H1 (cell line): ENCODE measurements around the gene PHC2. TPM values are rescaled to one million over a fixed set of nuclear protein-coding genes. Genes with fewer than 3 reads are reported as not detected.
A peak's percentile ranks its signal among the peaks of the same experiment; 100 is the strongest.

ENCODE experiments used
- CTCF ChIA-PET: fragments of 300-600 bp; sonication (Branson Sonifier 250); formaldehyde crosslinking; loops from one replicate; lab custom pipeline; 2021; ENCODE audit not compliant: partially characterized antibody; lab: Charles Lee
- POLR2A ChIA-PET: fragments of 300-600 bp; sonication (Branson Sonifier 250); formaldehyde crosslinking; loops from one replicate; lab custom pipeline; 2021; ENCODE audit warnings: inconsistent platforms; ENCODE audit not compliant: partially characterized antibody; lab: Charles Lee
- DNase-seq, 2 experiments: peaks; one replicate each; pipeline versions ENCODE4 v3.0.0 to v3.0.0-alpha.2; 2010 to 2022; ENCODE audit warnings: low spot score in 2 of 2, low read depth in 1 of 2, mixed read lengths in 1 of 2
- FAIRE-seq: peaks from 2 replicates; lab custom pipeline; 2011; peaks lifted over from hg19 to GRCh38; lab: Jason Lieb, UNC
- H2AFZ ChIP-seq: 2 replicates; pipeline ENCODE4 v1.8.1; 2012; ENCODE audit warnings: low read length, inconsistent platforms
- H2AK5ac ChIP-seq: 2 replicates; pipeline ENCODE4 v1.6.1; 2013; ENCODE audit warnings: low read depth, low read length
- H2BK120ac ChIP-seq: replicated peaks from 2 replicates; pipeline ENCODE3; 2013; ENCODE audit warnings: low read depth, low read length, inconsistent platforms
- H2BK12ac ChIP-seq: 2 replicates; pipeline ENCODE4 v1.6.1; 2013; ENCODE audit warnings: low read depth, low read length
- H2BK15ac ChIP-seq: 2 replicates; pipeline ENCODE4 v1.6.1; 2013; ENCODE audit warnings: low read length
- H2BK20ac ChIP-seq: 2 replicates; pipeline ENCODE4 v1.6.1; 2013; ENCODE audit warnings: low read length
- H2BK5ac ChIP-seq: 2 replicates; pipeline ENCODE4 v1.6.1; 2013; ENCODE audit warnings: low read depth, low read length
- H3K14ac ChIP-seq: 2 replicates; pipeline ENCODE4 v1.6.1; 2013; ENCODE audit warnings: inconsistent platforms; ENCODE audit not compliant: insufficient read length
- H3K18ac ChIP-seq: 2 replicates; pipeline ENCODE4 v1.6.1; 2013; ENCODE audit warnings: low read length; ENCODE audit errors: extremely low read depth
- H3K23ac ChIP-seq: 2 replicates; pipeline ENCODE4 v1.6.1; 2013; ENCODE audit warnings: inconsistent platforms; ENCODE audit not compliant: insufficient read length
- H3K23me2 ChIP-seq: 2 replicates; pipeline ENCODE4 v1.6.1; 2013; ENCODE audit warnings: low read depth, low read length
- H3K27ac ChIP-seq: 2 replicates; pipeline ENCODE4 v1.6.1; 2011; ENCODE audit warnings: low read depth, low read length, inconsistent platforms
- H3K27me3 ChIP-seq, 4 experiments: replicated peaks in 1 of 4; 1 replicate in 1 of 4; 2 replicates in 3 of 4; pipeline versions ENCODE4 v1.6.1 to v1.8.1; 2011 to 2013; ENCODE audit warnings: low read length in 3 of 4, mild to moderate bottlenecking in 3 of 4, inconsistent platforms in 2 of 4, mixed read lengths in 2 of 4, moderate library complexity in 1 of 4; ENCODE audit not compliant: control insufficient read depth in 3 of 4, insufficient read depth in 3 of 4; ENCODE audit errors: extremely low read depth in 1 of 4
- H3K36me3 ChIP-seq, 4 experiments: 2 replicates each; pipeline versions ENCODE4 v1.6.1 to v1.8.1; 2011 to 2013; ENCODE audit warnings: mild to moderate bottlenecking in 4 of 4, low read length in 3 of 4, moderate library complexity in 2 of 4, control low read depth in 1 of 4, inconsistent platforms in 1 of 4; ENCODE audit not compliant: insufficient read depth in 4 of 4, control insufficient read depth in 2 of 4
- H3K4ac ChIP-seq: replicated peaks from 2 replicates; pipeline ENCODE3; 2013; ENCODE audit warnings: low read length, low read depth, mixed read lengths, inconsistent platforms; ENCODE audit not compliant: insufficient read length
- H3K4me1 ChIP-seq, 4 experiments: replicated peaks in 1 of 4; 1 replicate in 1 of 4; 2 replicates in 3 of 4; pipeline versions ENCODE4 v1.6.1 to v1.8.1; 2011 to 2013; ENCODE audit warnings: low read length in 3 of 4, inconsistent platforms in 2 of 4, mixed read lengths in 1 of 4; ENCODE audit not compliant: insufficient read depth in 4 of 4, control insufficient read depth in 3 of 4
- H3K4me2 ChIP-seq, 2 experiments: 2 replicates each; pipeline versions ENCODE4 v1.6.1 to v1.8.1; 2011 to 2013; ENCODE audit warnings: low read depth in 2 of 2, low read length in 2 of 2, control low read depth in 1 of 2, inconsistent platforms in 1 of 2, mild to moderate bottlenecking in 1 of 2; ENCODE audit not compliant: insufficient read depth in 1 of 2
- H3K4me3 ChIP-seq, 4 experiments: fragments of 200-600, 300-600 bp in 1 of 4; sonication (generic), shearing (Covaris generic), sonication (Bioruptor Twin) in 1 of 4; 2 replicates each; pipeline versions ENCODE4 v1.5.1 to v1.8.1; 2011 to 2016; ENCODE audit warnings: low read length in 4 of 4, low read depth in 3 of 4, control low read depth in 2 of 4, inconsistent platforms in 2 of 4, mild to moderate bottlenecking in 2 of 4, mixed read lengths in 1 of 4, moderate library complexity in 1 of 4; ENCODE audit not compliant: insufficient read depth in 2 of 4; ENCODE audit errors: extremely low read depth in 1 of 4
- H3K56ac ChIP-seq: replicated peaks from 2 replicates; pipeline ENCODE3; 2013; ENCODE audit warnings: low read depth, mild to moderate bottlenecking, mixed read lengths, low read length, inconsistent platforms; ENCODE audit not compliant: insufficient read length
- H3K79me1 ChIP-seq: 2 replicates; pipeline ENCODE4 v1.6.1; 2013; ENCODE audit warnings: low read depth, low read length, control low read depth
- H3K79me2 ChIP-seq, 2 experiments: 2 replicates each; pipeline versions ENCODE4 v1.6.1 to v1.8.1; 2012 to 2013; ENCODE audit warnings: low read length in 2 of 2, mild to moderate bottlenecking in 2 of 2, inconsistent platforms in 1 of 2; ENCODE audit not compliant: insufficient read depth in 2 of 2, control insufficient read depth in 1 of 2
- H3K9ac ChIP-seq, 4 experiments: replicated peaks in 1 of 4; 1 replicate in 1 of 4; 2 replicates in 3 of 4; pipeline versions ENCODE4 v1.6.1 to v1.8.1; 2011 to 2013; ENCODE audit warnings: low read depth in 3 of 4, low read length in 3 of 4, control low read depth in 2 of 4, mild to moderate bottlenecking in 2 of 4, moderate library complexity in 2 of 4, inconsistent platforms in 1 of 4; ENCODE audit errors: extremely low read depth in 1 of 4
- H3K9me3 ChIP-seq, 2 experiments: 2 replicates each; pipeline versions ENCODE4 v1.6.1 to v1.8.1; 2012 to 2013; ENCODE audit warnings: mild to moderate bottlenecking in 2 of 2, moderate library complexity in 2 of 2, control low read depth in 1 of 2, inconsistent platforms in 1 of 2, low read depth in 1 of 2, low read length in 1 of 2, mixed read lengths in 1 of 2; ENCODE audit not compliant: insufficient read depth in 2 of 2
- H4K20me1 ChIP-seq, 2 experiments: replicated peaks in 1 of 2; 2 replicates each; pipeline versions ENCODE3 to v1.8.1; 2011 to 2013; ENCODE audit warnings: inconsistent platforms in 2 of 2, low read length in 2 of 2, mild to moderate bottlenecking in 1 of 2; ENCODE audit not compliant: insufficient read depth in 2 of 2, control insufficient read depth in 1 of 2
- H4K5ac ChIP-seq: 2 replicates; pipeline ENCODE4 v1.6.1; 2013; ENCODE audit warnings: low read length, low read depth, mixed read lengths, inconsistent platforms; ENCODE audit not compliant: insufficient read length
- H4K8ac ChIP-seq: 2 replicates; pipeline ENCODE4 v1.8.0; 2013; ENCODE audit warnings: mild to moderate bottlenecking, moderate library complexity, low read length, inconsistent platforms; ENCODE audit not compliant: insufficient read depth; ENCODE audit errors: extremely low read depth
- H4K91ac ChIP-seq: replicated peaks from 2 replicates; pipeline ENCODE3; 2013; ENCODE audit warnings: low read length, mixed read lengths, inconsistent platforms; ENCODE audit not compliant: insufficient read length
- GTF2F1 ChIP-seq: IDR thresholded peaks from 2 replicates; pipeline ENCODE4 v1.6.1; 2012; ENCODE audit warnings: low read depth, low read length, improper control_type of control experiment, borderline replicate concordance
- POU5F1 ChIP-seq: IDR thresholded peaks from 2 replicates; pipeline ENCODE4 v1.6.1; 2011; ENCODE audit warnings: low read depth, mild to moderate bottlenecking, low read length, moderate library complexity
- SIRT6 ChIP-seq: IDR thresholded peaks from one replicate; pipeline ENCODE4 v1.7.1; 2012; ENCODE audit warnings: low read length, inconsistent platforms
- SP1 ChIP-seq: IDR thresholded peaks from 2 replicates; pipeline ENCODE4 v1.6.1; 2011; ENCODE audit warnings: low read depth, low read length
- SP2 ChIP-seq: IDR thresholded peaks from 2 replicates; pipeline ENCODE4 v1.6.1; 2012; ENCODE audit warnings: mild to moderate bottlenecking, low read length, inconsistent platforms
- SP4 ChIP-seq: IDR thresholded peaks from 2 replicates; pipeline ENCODE4 v1.6.1; 2012; ENCODE audit warnings: low read length, inconsistent platforms
- WGBS, 2 experiments: shearing (Covaris generic) in 1 of 2; methylation state at CpG; one replicate each; pipeline versions ENCODE4 v1.1.6 to v1.1.7; 2013 to 2015; ENCODE audit warnings: low lambda C conversion rate in 2 of 2, mixed read lengths in 2 of 2, inconsistent platforms in 1 of 2, low coverage in 1 of 2, missing lambda C conversion rate in 1 of 2; ENCODE audit not compliant: insufficient replicate concordance in 2 of 2, insufficient coverage in 1 of 2, insufficient read length in 1 of 2; ENCODE audit errors: extremely low coverage in 1 of 2, missing lambda C conversion rate in 1 of 2; 5-methylcytosine and 5-hydroxymethylcytosine counted together
- polyA plus RNA-seq, 7 experiments: library from polyadenylated mRNA; depleted of rRNA in 3 of 7; stranded (reverse) in 5 of 7; unstranded in 2 of 7; fragments of >200 nt in 5 of 7; fragments of 200-250 nt in 2 of 7; gene quantifications; 1 replicate in 5 of 7; 2 replicates in 1 of 7; 4 replicates in 1 of 7; pipeline versions ENCODE4 v1.2.1 to v1.2.3, GENCODE V29; 2011 to 2013; ENCODE audit warnings: missing spikeins in 2 of 7, mixed read lengths in 2 of 7
- total RNA-seq: library from RNA; stranded (reverse); fragmentation: NEBNext Ultra II Directional; extraction: Animal tissue kit (Norgen Biotek cat#: 25700); gene quantifications from 2 replicates; pipeline ENCODE4 v1.2.1, GENCODE V29; 2021

Gene PHC2
- total and polyA plus RNA-seq, 2 of the 8 experiments (the other 6 are each of a cell fraction or from before 2014, with no cell fraction given) = 5.6 to 14.2 TPM

GRCh38 chr1:33305816-33306652 lies 124.9 kb downstream of the PHC2 start:
- no peak overlapping the region; the same call in 1 of the 2 replicates for H3K18ac ChIP-seq
- ChIA-PET POLR2A (no interaction called here), CTCF (interaction anchor here (1.0 to 3.9 kb wide), 12 partner anchors 9 to 307 kb away, joined by 3 to 31 read pairs (median 4); no protein-coding TSS in a partner anchor)
- H3K9ac ChIP-seq = no peak overlapping the region
- H4K91ac ChIP-seq = no peak overlapping the region
- H3K4me3 ChIP-seq = peak overlapping the region in 3 of 4 experiments; percentile 14 to 55 (median 23); a peak in 4 of 8 replicates
- no peaks in the 10 kb centered on the region for H3K79me1 ChIP-seq
- no peaks in the 10 kb centered on the region for H4K20me1 ChIP-seq
- H2AK5ac ChIP-seq = no peak overlapping the region; the same call in 1 of the 2 replicates
- H4K5ac ChIP-seq = no peak overlapping the region
- no peak overlapping the region for H3K23ac ChIP-seq
- no peak for TF ChIP-seq SIRT6
- no peak for TF ChIP-seq SP4
- TF ChIP-seq SP2 = no peak
- TF ChIP-seq POU5F1 = no peak
- TF ChIP-seq GTF2F1 = no peak
- no peak for TF ChIP-seq SP1
- no peak overlapping the region for H2BK20ac ChIP-seq
- WGBS, 2 experiments = 55% methylated on average over 20 of the region's 20 CpGs; no CpG with 5 or more reads in 1 of the 2 experiments
- no peak overlapping the region for H2BK15ac ChIP-seq
- peak overlapping the region; percentile 58 to 65 for H3K4me2 ChIP-seq
- peaks cover 11 to 23% (median 21%) of the 10 kb centered on the region in 4 experiments for H3K27me3 ChIP-seq
- H3K14ac ChIP-seq = no peak overlapping the region
- no peak overlapping the region for H3K27ac ChIP-seq
- no peaks in the 10 kb centered on the region for H3K79me2 ChIP-seq
- peak overlapping the region; percentile 63; the same call in 1 of the 2 replicates for H4K8ac ChIP-seq
- no peak overlapping the region for H3K4ac ChIP-seq
- peaks cover 7% of the 10 kb centered on the region; the same call in 1 of the 2 replicates for H3K23me2 ChIP-seq
- no peak for FAIRE-seq
- peaks cover 0 to 9% (median 3%) of the 10 kb centered on the region in 4 experiments; a peak in 5 of 7 replicates for H3K4me1 ChIP-seq
- peaks cover 0 to 4% (median 0%) of the 10 kb centered on the region in 4 experiments; a peak in 2 of 8 replicates for H3K36me3 ChIP-seq
- H2BK5ac ChIP-seq = no peak overlapping the region
- H3K56ac ChIP-seq = no peak overlapping the region
- H2BK12ac ChIP-seq = peak overlapping the region; percentile 68; the same call in 1 of the 2 replicates
- peaks cover 2 to 14% of the 10 kb centered on the region in 2 experiments; a peak in 1 of 4 replicates for H3K9me3 ChIP-seq
- H2AFZ ChIP-seq = peak overlapping the region; percentile 28; the same call in 1 of the 2 replicates
- no peak overlapping the region for H2BK120ac ChIP-seq
- DNase-seq = no peak
